Activated CD8-positive, alpha-beta memory T cell treated with anti-CD3 and anti-CD28 coated beads, Interleukin-2, amount 50 U/mL, for 48 hours (primary cell): ENCODE measurements around the gene VPS41.
"Not testable (repeated sequence)": the region's sequence is repeated elsewhere in the genome, so short reads cannot be mapped to it uniquely, and the experiment has no call there.

Source experiments
- DNase-seq: peaks from one replicate; pipeline ENCODE4 v3.0.0-alpha.2; 2020

The VPS41 gene

GRCh38 chr7:38905056-38905759 is 3.8 kb downstream of the VPS41 start:
- no peak for DNase-seq

DNA sequence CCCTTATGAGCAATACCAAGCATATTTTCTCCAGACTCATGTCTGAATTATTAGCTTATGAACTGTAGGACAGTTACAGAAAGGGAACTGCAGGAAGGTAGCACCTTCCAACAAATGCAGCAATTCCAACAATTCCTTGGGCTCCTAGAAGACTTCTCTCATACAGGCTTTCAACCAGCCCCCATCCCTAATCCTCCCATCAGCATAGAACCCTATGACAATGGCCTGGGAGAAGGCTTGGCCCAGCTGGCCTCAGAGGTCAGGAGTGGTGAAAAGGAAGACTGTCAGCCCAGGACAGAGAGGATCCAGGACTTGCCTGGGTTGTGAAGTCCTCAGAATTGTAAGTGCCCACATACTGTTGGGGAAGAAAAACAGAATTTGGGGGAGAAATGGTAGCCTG is 5.9 kb downstream of the VPS41 start:
- no peak for DNase-seq

GRCh38 chr7:38902449-38902848 is 6.5 kb downstream of the VPS41 start:
- DNase-seq = no peak

DNA sequence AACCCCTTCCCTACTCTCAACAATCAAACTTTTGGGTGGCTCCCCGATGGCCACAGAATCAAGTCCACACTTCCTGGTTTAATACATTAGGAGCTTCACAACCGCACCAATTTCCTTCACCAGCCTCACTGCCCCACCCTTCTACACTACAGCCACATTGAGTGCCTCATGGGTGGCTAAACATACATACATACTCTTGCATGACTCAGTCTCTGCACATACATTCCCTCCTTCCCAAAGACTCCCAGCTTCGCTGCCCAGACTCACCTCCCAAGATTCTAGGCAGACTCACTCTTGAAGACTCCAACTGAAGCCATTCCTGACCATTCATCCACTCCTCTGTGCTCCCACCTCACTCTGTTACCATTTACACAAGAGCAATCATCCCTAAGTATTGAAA is 15.9 kb downstream of the VPS41 start:
- DNase-seq = no peak

DNA sequence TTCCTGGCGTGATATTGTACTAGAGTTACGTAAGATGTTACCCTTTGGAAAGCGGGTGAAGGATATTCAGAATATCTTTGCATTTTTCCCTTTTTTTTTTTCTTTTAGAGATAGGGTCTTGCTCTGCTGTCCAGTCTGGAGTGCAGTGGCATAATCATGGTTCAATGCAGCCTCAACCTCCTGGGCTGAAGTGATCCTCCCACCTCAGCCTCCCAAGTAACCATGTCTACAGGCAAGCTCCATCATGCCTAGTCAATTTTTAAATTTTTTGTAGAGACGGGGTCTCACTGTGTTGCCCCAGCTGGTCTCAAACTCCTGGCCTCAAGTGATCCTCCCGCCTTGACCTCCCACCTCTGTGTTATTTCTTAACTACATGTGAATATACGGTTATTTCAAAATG is 18.4 kb downstream of the VPS41 start:
- no peak for DNase-seq

DNA sequence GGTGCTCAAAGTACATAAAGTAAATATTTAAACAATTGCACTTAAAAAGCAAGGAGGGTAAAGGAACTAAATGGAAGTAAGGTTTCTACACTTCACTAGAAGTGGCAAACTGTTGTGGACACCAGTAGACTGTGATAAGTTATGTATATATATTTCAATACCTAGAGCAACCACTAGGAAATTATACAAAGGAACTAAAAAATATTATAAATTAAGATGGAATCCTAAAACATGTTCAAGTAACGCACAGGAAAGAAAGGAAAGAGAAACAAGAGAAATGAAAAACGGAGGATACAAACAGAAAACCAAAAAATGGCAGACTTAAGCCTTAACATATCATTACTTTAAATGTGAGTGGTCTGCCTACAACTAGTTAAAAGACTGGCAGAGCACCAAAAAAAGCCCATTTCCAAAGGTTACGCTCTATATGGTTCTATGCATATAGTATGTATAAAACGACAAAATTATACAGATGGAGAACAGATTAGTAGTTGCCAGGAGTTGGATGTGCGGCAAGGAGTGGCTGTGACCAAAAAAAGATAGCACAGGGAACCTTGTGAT is 19.0 kb downstream of the VPS41 start:
- DNase-seq = no peak

DNA sequence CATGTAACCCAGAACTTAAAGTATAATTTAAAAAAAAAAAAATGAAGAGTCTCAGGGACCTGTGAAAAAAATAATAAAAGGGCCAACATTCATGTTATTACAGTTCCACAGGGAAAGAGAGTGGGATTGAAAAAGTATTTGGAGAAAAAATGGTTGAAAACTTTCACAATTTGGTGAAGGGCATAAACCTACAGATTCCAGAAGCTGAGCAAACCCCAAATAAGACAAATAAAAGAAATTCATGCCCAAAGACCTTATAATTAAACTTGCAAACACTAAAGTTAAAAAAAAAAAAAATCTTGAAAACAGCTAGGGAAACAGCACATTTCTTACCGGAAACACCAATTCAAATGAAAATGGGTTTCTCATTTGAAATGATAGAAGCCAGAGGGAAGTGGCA is 19.9 kb downstream of the VPS41 start:
- no peak for DNase-seq

DNA sequence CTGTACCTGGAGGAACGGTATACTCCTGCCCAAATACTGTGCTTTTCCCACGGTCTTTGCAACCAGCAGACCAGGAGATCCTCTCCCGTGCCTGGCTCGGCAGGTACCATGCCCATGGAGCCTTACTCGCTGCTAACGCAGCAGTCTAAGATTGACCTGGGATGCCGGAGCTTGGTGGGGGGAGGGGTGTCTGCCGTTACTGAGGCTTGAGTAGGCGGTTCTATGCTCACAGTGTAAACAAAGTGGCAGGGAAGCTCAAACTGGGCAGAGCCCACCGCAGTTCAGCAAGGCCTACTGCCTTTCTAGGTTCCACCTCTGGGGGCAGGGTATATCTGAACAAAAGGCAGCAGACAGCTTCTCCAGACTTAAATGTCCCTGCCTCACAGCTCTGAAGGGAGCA is 22.7 kb downstream of the VPS41 start:
- DNase-seq = no peak

DNA sequence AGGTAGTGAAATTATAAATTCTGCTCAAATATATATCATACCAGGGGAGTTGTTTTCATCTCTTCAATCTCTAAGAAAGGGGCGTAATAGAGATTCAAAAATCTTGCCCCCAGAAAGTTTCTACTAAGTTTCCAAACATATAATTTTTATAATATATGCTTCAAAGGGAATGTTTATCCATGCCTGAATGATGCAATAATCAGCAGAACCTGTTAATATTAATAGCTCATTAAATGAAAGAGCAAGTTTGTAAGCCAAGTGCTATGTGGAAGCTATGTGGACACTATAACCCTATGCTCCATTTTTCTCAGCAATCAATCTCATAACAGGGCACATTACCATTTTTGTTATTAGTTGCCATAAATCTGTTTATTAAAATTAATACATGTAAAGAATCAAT is 25.3 kb downstream of the VPS41 start:
- DNase-seq = no peak

DNA sequence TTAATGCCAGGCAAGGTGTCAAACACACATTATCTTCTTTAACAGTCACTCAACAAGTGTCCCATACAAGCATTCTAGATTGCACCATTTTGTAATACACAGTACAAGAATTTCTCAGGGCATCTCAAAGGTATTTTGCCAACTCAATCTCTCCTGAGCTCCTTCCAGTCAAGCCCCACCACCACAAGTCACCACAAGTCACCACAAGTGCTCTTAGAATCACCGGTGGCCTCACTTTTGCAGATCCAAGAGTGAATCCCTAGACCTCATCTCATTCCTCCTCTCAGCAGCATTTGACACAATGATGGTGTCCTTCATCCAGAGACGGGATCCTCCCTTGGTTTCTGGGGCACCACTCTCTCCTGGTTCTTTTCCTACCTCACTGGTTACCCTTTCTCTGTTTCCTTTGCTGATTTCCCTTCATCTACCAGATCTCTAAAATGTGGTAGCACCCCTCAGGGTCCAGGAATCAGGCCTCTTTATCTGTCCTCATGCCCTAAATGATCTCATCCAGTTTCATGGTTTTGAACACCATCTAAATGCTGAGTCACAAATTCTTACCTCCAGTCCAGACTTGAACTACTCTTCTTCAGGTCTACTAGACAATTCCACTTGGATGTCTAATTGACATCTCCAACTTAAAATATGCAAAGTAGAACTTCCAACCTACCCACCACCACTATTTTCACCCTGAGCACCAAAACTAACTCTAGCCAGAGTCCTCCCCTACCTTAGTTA is 26.9 kb downstream of the VPS41 start:
- DNase-seq = no peak

- no peak for DNase-seq
Observed at GRCh38 chr7:38881015-38881414, 28.0 kb downstream of the VPS41 start.

DNA sequence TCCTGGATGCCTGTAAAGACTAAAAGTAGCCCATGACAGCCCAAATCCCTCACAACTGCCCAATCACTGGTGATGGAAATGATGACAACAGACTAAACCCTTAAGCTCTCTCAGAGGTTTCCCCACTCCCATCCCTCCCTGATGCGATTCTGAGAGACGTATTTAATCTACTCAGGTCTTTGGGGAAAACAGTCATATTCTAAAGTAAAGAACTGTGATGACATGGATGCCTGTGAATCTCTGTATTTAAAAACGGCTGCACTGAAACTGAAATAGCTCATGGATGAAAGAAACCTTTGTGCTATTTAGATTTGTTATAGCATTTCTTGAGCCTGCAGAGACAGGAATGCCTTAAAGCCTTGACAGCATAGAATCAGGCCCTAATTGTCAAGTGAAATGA is 28.5 kb downstream of the VPS41 start:
- no peak for DNase-seq

DNA sequence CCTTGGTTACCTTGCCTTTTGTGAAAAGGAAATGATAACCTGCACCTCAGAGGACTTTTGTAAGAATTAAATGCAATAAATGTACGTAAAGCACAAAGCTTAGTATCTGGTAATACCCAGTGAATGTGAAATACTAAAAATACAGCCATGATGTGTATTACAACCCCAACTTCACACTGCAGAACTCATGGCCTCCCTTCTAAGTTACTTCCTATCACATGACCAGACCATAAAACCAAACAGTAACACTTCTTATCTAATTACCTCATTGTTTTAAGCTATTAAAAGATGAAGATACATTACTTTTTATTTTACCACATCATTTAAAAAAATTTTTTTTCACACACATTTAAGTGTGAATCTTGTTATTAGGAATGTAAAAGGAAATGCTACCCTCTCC is 29.0 kb downstream of the VPS41 start:
- no peak for DNase-seq

GRCh38 chr7:38878694-38879457 is 30.1 kb downstream of the VPS41 start:
- DNase-seq = no peak

DNA sequence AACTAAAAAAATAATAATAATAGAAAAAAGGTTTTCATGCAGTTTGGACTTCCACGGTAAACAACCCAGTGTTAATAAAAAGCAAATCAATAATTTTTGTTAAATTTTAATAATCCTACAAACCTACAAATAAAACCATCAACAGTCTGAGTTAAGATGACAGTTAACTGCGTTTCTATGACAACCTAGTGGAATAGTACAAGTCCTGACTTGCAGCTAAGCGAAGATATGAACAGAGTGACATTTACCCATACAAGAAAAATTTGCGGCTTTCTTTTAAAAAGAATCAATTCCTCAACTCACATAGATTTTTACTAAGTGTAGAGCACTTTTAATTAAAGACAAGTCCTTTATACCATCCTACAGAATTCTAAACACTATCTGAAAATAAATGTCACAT is 35.6 kb downstream of the VPS41 start:
- no peak for DNase-seq

GRCh38 chr7:38872202-38872601 is 36.8 kb downstream of the VPS41 start:
- DNase-seq = no peak

- DNase-seq = no peak
Observed at GRCh38 chr7:38870147-38870546, 38.8 kb downstream of the VPS41 start.

DNA sequence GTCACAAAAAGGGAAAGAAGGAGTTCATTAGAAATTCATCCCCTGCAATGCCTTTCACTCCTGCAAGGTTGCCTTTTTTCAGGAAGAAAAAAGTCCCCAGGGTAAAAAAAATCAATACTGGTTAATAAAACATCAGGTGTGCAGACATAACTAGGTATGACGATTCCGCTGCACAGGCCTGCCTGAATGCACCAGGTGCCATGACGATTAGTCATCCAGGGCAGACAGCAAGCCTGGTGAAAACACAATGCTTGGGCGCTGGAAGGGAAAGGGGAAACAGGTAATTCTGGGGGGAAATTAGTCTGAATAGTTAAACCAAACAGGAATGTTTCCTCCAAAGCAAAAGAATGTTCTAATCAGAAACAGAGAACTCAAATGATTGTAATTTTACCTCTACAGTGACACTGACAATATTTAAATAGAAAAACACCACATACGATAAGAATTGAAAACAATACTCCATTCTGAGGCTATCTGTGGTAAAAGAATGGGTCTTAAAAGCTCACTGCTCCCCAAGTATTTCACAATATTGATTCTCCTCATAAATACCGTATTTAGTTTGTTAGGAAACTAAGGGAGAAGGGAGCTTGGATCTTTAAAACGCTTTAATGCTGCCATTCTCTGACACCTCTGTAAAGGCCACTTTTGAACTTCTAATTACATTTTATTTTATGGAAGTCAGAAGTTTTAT is 45.2 kb downstream of the VPS41 start:
- DNase-seq = no peak

- no peak for DNase-seq
Observed at GRCh38 chr7:38862666-38863065, 46.3 kb downstream of the VPS41 start.

- DNase-seq = no peak
Observed at GRCh38 chr7:38858259-38858884, 50.6 kb downstream of the VPS41 start.

DNA sequence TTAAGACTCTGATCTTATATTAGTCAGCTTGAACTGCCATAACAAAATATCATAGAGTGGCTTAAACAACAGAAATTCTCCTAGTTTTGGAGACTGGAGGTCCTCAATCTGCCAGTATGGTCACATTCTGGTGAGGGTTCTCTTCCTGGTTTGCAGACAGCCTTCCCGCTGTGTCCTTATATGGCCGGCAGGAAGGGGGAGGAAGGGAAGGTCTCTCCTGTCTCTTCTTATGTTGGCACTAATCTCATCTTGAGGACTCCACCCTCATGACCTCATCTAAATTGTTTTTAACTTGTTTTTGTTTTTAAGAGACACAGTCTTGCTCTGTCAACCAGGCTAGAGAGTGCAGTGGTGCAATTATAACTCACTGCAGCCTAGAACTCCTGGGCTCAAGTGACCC is 53.1 kb downstream of the VPS41 start:
- DNase-seq = no peak

- no peak for DNase-seq
Observed at GRCh38 chr7:38855386-38855785, 53.6 kb downstream of the VPS41 start.

DNA sequence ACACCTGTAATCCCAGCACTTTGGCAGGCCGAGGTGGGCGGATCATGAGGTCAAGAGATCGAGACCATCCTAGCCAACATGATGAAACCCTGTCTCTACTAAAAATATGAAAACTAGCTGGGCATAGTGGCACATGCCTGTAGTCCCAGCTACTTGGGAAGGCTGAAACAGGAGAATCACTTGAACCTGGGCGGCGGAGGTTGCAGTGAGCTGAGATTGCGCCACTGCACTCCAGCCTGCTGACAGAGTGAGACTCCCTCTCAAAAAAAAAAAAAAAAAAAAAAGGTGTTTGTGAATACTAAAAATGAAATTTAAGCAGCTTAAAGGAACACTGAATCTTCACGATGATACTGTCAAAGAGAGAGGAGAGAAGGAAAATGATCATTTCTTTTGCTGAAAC is 54.0 kb downstream of the VPS41 start:
- DNase-seq = not testable (repeated sequence)
